GM21447 (cell line): ENCODE results near the gene ADCY2.
"Not testable (repeated sequence)": the region's sequence is repeated elsewhere in the genome, so short reads cannot be mapped to it uniquely, and the experiment has no call there.

Experiments
- ATAC-seq: cut with Tn5 transposase; IDR thresholded peaks from one replicate; pipeline ENCODE4 v1.9.1; 2021; ENCODE audit not compliant: unreplicated experiment

ADCY2 gene

GRCh38 chr5:7395432-7395946 is 449 bp upstream of the ADCY2 start:
- ATAC-seq: no peak

GRCh38 chr5:7396713-7397454 is 946 bp downstream of the ADCY2 start:
- ATAC-seq: no peak

GRCh38 chr5:7397937-7398336 is 2.0 kb downstream of the ADCY2 start:
- ATAC-seq: no peak

GRCh38 chr5:7398596-7399280 is 2.8 kb downstream of the ADCY2 start:
- ATAC-seq: no peak

GRCh38 chr5:7405277-7405676 is 9.3 kb downstream of the ADCY2 start:
- no peak for ATAC-seq

GRCh38 chr5:7410936-7411511 is 15.1 kb downstream of the ADCY2 start:
- ATAC-seq: no peak

GRCh38 chr5:7412409-7412808 is 16.5 kb downstream of the ADCY2 start:
- ATAC-seq: no peak

GRCh38 chr5:7415123-7415522 is 19.2 kb downstream of the ADCY2 start:
- no peak for ATAC-seq

- no peak for ATAC-seq
Measured at GRCh38 chr5:7415587-7416535, 19.9 kb downstream of the ADCY2 start.

GRCh38 chr5:7418276-7418675 is 22.3 kb downstream of the ADCY2 start:
- ATAC-seq: no peak

- ATAC-seq: no peak
Measured at GRCh38 chr5:7419367-7419766, 23.4 kb downstream of the ADCY2 start.

GRCh38 chr5:7419846-7420245 is 23.9 kb downstream of the ADCY2 start:
- no peak for ATAC-seq

- no peak for ATAC-seq
Measured at GRCh38 chr5:7420510-7421280, 24.8 kb downstream of the ADCY2 start.

- ATAC-seq: no peak
Measured at GRCh38 chr5:7422316-7423106, 26.6 kb downstream of the ADCY2 start.

GRCh38 chr5:7423231-7423630 is 27.3 kb downstream of the ADCY2 start:
- not testable (repeated sequence) for ATAC-seq

GRCh38 chr5:7425830-7426229 is 29.9 kb downstream of the ADCY2 start:
- no peak for ATAC-seq

- no peak for ATAC-seq
Measured at GRCh38 chr5:7426284-7426683, 30.3 kb downstream of the ADCY2 start.

GRCh38 chr5:7434914-7435313 is 39.0 kb downstream of the ADCY2 start:
- ATAC-seq: no peak

GRCh38 chr5:7435503-7435902 is 39.6 kb downstream of the ADCY2 start:
- ATAC-seq: no peak
